GM12864 (cell line): ENCODE data around the gene OR52B6.
A peak's percentile ranks its signal among the peaks of the same experiment; 100 is the strongest.

Source experiments
- DNase-seq: peaks from one replicate; pipeline ENCODE4 v3.0.0-alpha.2; 2011; ENCODE audit warnings: low read depth
- H3K4me3 ChIP-seq: 2 replicates; pipeline ENCODE4 v1.5.1; 2011; ENCODE audit warnings: mild to moderate bottlenecking, low read depth, low read length, control low read depth
- TF ChIP-seq, protein P1 (sequence below): IDR thresholded peaks from 2 replicates; pipeline ENCODE4 v1.5.1; 2011; ENCODE audit warnings: low read depth, mild to moderate bottlenecking, moderate library complexity, low read length, control low read depth, inconsistent platforms; ENCODE audit errors: missing control alignments

The OR52B6 gene

DNA sequence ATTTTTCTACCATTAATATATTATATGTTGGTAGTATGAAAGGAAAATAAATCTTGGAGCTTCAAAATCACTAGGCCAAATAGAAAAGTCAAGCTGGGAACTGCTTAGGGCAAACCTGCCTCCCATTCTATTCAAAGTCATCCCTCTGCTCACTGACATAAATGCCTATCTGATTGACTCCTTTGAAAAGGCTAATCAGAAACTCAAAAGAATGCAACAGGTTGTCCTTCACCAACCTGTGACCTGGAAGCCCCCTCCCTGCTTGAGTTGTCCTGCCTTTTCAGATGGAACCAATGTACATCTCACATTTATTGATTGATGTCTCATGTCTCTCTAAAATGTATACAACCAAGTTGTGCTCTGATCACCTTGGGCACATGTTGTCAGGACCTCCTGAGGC is 40.9 kb downstream of the OR52B6 start:
- DNase-seq, result no peak
- TF ChIP-seq, protein P1, sequence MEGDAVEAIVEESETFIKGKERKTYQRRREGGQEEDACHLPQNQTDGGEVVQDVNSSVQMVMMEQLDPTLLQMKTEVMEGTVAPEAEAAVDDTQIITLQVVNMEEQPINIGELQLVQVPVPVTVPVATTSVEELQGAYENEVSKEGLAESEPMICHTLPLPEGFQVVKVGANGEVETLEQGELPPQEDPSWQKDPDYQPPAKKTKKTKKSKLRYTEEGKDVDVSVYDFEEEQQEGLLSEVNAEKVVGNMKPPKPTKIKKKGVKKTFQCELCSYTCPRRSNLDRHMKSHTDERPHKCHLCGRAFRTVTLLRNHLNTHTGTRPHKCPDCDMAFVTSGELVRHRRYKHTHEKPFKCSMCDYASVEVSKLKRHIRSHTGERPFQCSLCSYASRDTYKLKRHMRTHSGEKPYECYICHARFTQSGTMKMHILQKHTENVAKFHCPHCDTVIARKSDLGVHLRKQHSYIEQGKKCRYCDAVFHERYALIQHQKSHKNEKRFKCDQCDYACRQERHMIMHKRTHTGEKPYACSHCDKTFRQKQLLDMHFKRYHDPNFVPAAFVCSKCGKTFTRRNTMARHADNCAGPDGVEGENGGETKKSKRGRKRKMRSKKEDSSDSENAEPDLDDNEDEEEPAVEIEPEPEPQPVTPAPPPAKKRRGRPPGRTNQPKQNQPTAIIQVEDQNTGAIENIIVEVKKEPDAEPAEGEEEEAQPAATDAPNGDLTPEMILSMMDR, result no peak
- no peak overlapping the region for H3K4me3 ChIP-seq

- H3K4me3 ChIP-seq, result no peak overlapping the region
- no peak for DNase-seq
- TF ChIP-seq, protein P1, result no peak
These were observed 42.1 kb downstream of the OR52B6 start for GRCh38 chr11:5622802-5623201.

- H3K4me3 ChIP-seq, result peak within 1 kb of the TSS; percentile 73
- peak; percentile 85 for DNase-seq
- TF ChIP-seq, protein P1, result no peak
These were observed 44.0 kb downstream of the OR52B6 start, which contains the start of gene TRIM34 for GRCh38 chr11:5624489-5625279. TSS of gene TRIM34 (plus strand) at chr11:5625001. CDS start at chr11:5632332, 7,331 bp downstream.

DNA sequence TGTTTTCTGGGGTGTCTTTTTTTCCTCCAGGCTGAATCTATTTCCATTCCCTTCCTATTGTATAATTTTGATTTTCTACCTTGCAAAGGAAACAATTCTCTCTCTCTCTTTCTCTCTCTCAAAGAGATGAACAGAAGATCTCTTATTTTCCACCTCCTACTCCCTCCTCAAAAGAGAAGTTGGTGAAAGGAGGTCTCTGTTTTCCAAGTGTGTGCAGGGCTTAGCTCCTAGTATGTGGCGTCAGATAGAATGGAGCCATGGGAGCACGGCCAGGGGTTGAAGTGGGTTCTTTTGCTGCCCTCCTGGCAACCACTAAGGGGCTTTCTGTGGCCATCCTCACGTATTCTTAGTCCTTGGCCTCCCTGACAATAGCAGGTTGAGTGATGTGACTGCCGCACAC is 44.6 kb downstream of the OR52B6 start:
- TF ChIP-seq, protein P1, result no peak
- H3K4me3 ChIP-seq, result peak overlapping the region; percentile 73

DNA sequence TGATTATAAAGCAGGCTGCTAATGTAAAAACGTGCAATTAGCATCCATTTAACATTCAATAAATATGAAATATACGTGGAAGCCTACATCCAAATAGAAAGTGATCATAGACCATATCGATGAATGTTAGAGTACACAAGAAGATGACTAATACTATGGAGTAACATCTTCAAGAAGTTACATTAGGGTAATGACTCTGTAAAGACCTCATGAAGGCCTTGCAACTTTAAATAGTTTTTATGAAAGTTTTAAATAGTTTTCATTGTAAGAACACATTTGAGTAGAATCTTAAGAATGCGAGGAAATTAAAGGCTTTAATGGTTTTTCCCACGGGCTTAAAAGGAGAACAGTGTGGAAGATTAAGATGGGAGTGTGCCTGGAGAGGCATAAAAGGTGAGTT is 45.5 kb downstream of the OR52B6 start:
- TF ChIP-seq, protein P1, result no peak
- no peak overlapping the region for H3K4me3 ChIP-seq
- no peak for DNase-seq

More for the DNA sequence above, 44.6 kb downstream of the OR52B6 start:
- DNase-seq, result no peak

- TF ChIP-seq, protein P1, result no peak
- no peak overlapping the region for H3K4me3 ChIP-seq
- no peak for DNase-seq
These were observed 50.7 kb downstream of the OR52B6 start for GRCh38 chr11:5631417-5631816.
